ENCODE measurements around the gene SLC26A4. TPM values are rescaled to one million over a fixed set of nuclear protein-coding genes. Genes with fewer than 3 reads are reported as not detected.

Gene SLC26A4
- total RNA-seq, 1 experiment from 2014 or later, result 0.33 TPM

GRCh38 chr7:107676249-107676648 lies 15.6 kb downstream of the SLC26A4 start:
- Mint-ChIP-seq H3K36me3 (ENCODE audit: insufficient read depth in 1 of 3, low read depth in 3 of 3) (no peaks in the 10 kb centered on the region), H3K27ac (no peak overlapping the region), H3K4me1 (peaks cover 0 to 3% of the 10 kb centered on the region in 2 experiments; a peak in 1 of 4 replicates), H3K9me3 (no peaks in the 10 kb centered on the region), H3K4me3 (no peak overlapping the region), H3K27me3 (ENCODE audit: low read depth) (peaks cover 6% of the 10 kb centered on the region; the same call in 1 of the 2 replicates)
- no peaks in the 10 kb centered on the region for H3K23me2 ChIP-seq (ENCODE audit: insufficient read length, low read depth, low read length, poor library complexity, severe bottlenecking)
- no peak overlapping the region for H2AFZ ChIP-seq (ENCODE audit: low read length)
- no peak overlapping the region for H2BK12ac ChIP-seq (ENCODE audit: insufficient read length, low read depth, low read length)
- H2BK120ac ChIP-seq (ENCODE audit: low read depth, low read length, poor library complexity, severe bottlenecking), result no peak overlapping the region
- no peaks in the 10 kb centered on the region for H3K79me1 ChIP-seq (ENCODE audit: insufficient read depth, low read depth, low read length, poor library complexity, severe bottlenecking)
- no peak overlapping the region for H3T11ph ChIP-seq (ENCODE audit: low read length)
- no peak overlapping the region for H2BK5ac ChIP-seq (ENCODE audit: insufficient read length, low read length)
- H4K8ac ChIP-seq (replicated peaks; ENCODE audit: insufficient read length, low read depth, low read length), result no peak overlapping the region
- no peak overlapping the region for H3K56ac ChIP-seq (ENCODE audit: insufficient read length, low read depth, low read length)
- H3K4me2 ChIP-seq (ENCODE audit: insufficient read depth, insufficient read length, low read length), result no peak overlapping the region
- no peak overlapping the region for H2BK20ac ChIP-seq (ENCODE audit: low read depth, low read length, poor library complexity, severe bottlenecking)
- no CpG with 5 or more reads among the region's 2 CpGs for WGBS (ENCODE audit: extremely low coverage, insufficient read length, low lambda C conversion rate)
- no peak overlapping the region for H3K4ac ChIP-seq (ENCODE audit: low read depth, low read length)
- no peak overlapping the region for H3K27ac ChIP-seq (ENCODE audit: insufficient read length, low read depth, low read length)
- H4K5ac ChIP-seq (ENCODE audit: insufficient read length, low read depth, low read length), result no peak overlapping the region
- no peak overlapping the region for H4K91ac ChIP-seq (ENCODE audit: insufficient read length, low read depth, low read length)
- no peaks in the 10 kb centered on the region for H3K9me3 ChIP-seq (ENCODE audit: control insufficient read depth, low read depth, low read length)
- no peak overlapping the region for H3K18ac ChIP-seq (ENCODE audit: insufficient read length, low read depth, low read length)
- H3K4me1 ChIP-seq (ENCODE audit: insufficient read depth, low read length), result no peaks in the 10 kb centered on the region
- no peak overlapping the region for H3K9ac ChIP-seq (ENCODE audit: extremely low read depth, insufficient read length, low read length)
- H3K27me3 ChIP-seq (ENCODE audit: insufficient read depth, low read length), result no peaks in the 10 kb centered on the region
- H2BK15ac ChIP-seq (ENCODE audit: low read depth, low read length), result no peak overlapping the region
- no peak overlapping the region for H3K23ac ChIP-seq (ENCODE audit: insufficient read length, low read depth, low read length)
- H4K20me1 ChIP-seq (ENCODE audit: control insufficient read depth, insufficient read depth, insufficient read length), result no peaks in the 10 kb centered on the region
- DNase-seq, result no peak
- H3K14ac ChIP-seq (ENCODE audit: insufficient read depth, low read length), result no peak overlapping the region
- H3K79me2 ChIP-seq (ENCODE audit: insufficient read depth, low read length), result no peaks in the 10 kb centered on the region
- no peak overlapping the region for H2AK5ac ChIP-seq (ENCODE audit: insufficient read length, low read length)
- TF ChIP-seq, protein P1, sequence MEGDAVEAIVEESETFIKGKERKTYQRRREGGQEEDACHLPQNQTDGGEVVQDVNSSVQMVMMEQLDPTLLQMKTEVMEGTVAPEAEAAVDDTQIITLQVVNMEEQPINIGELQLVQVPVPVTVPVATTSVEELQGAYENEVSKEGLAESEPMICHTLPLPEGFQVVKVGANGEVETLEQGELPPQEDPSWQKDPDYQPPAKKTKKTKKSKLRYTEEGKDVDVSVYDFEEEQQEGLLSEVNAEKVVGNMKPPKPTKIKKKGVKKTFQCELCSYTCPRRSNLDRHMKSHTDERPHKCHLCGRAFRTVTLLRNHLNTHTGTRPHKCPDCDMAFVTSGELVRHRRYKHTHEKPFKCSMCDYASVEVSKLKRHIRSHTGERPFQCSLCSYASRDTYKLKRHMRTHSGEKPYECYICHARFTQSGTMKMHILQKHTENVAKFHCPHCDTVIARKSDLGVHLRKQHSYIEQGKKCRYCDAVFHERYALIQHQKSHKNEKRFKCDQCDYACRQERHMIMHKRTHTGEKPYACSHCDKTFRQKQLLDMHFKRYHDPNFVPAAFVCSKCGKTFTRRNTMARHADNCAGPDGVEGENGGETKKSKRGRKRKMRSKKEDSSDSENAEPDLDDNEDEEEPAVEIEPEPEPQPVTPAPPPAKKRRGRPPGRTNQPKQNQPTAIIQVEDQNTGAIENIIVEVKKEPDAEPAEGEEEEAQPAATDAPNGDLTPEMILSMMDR (conservative IDR thresholded peaks at IDR 0.05), result no peak

Measured in H9 (cell line).